Type B pancreatic cell (in vitro differentiated cells): ENCODE measurements around the gene TMEM238L. TPM values are rescaled to one million over a fixed set of nuclear protein-coding genes. Genes with fewer than 3 reads are reported as not detected.

Experiments
- DNase-seq: peaks from one replicate; pipeline ENCODE4 v3.0.0; 2021; ENCODE audit warnings: mixed read lengths; ENCODE audit not compliant: unreplicated experiment; ENCODE audit errors: extremely low spot score
- H3K27ac Mint-ChIP-seq: 2 replicates; pipeline ENCODE4 v1.8.0; 2021; ENCODE audit warnings: mild to moderate bottlenecking, mixed read lengths
- H3K27me3 Mint-ChIP-seq: 2 replicates; pipeline ENCODE4 v1.8.0; 2021; ENCODE audit warnings: mixed read lengths
- H3K36me3 Mint-ChIP-seq: 2 replicates; pipeline ENCODE4 v1.8.0; 2021; ENCODE audit warnings: mixed read lengths
- H3K4me1 Mint-ChIP-seq: one replicate; pipeline ENCODE4 v1.8.0; 2021; ENCODE audit warnings: mixed read lengths; ENCODE audit not compliant: unreplicated experiment
- H3K4me3 Mint-ChIP-seq: 2 replicates; pipeline ENCODE4 v1.8.0; 2021; ENCODE audit warnings: mild to moderate bottlenecking, mixed read lengths
- H3K9me3 Mint-ChIP-seq: 2 replicates; pipeline ENCODE4 v1.8.0; 2021; ENCODE audit warnings: mixed read lengths
- total RNA-seq: library from RNA; stranded (reverse); gene quantifications from 2 replicates; pipeline ENCODE4 v1.2.1, GENCODE V29; 2021; ENCODE audit warnings: low replicate concordance
- TF ChIP-seq, protein P1 (sequence below): fragments of 200-600 bp; sonication (generic); conservative IDR thresholded peaks from 2 replicates; pipeline ENCODE4 v1.5.0; 2021; ENCODE audit warnings: antibody characterized with exemption, mild to moderate bottlenecking

TMEM238L gene
- total RNA-seq, 1 donor from 2014 or later, result not detected

DNA sequence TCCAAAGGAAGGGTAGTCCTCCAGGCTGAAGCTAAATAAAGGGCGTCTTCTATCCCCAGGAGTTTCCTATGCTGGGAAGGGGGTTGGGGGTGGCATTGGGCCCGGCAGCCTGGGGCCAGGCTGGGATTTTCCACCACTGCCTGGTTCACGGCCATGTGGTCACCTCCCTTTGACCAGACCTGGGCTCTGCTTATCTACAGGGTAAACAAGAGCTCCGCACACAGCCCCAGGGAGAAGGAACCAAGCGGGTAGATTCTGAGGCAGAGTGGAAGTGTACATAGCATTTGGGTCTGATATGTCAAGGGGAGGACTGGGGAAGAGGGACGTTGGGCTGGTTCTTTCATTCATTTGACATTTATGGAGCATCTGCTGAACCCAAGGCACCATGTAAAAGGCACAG lies 46.8 kb downstream of the TMEM238L start:
- H3K27ac Mint-ChIP-seq, result peak overlapping the region; percentile 35
- H3K27me3 Mint-ChIP-seq, result peaks cover 21% of the 10 kb centered on the region
- H3K36me3 Mint-ChIP-seq, result no peaks in the 10 kb centered on the region
- DNase-seq, result no peak
- H3K4me1 Mint-ChIP-seq, result peaks cover 28% of the 10 kb centered on the region
- TF ChIP-seq, protein P1, sequence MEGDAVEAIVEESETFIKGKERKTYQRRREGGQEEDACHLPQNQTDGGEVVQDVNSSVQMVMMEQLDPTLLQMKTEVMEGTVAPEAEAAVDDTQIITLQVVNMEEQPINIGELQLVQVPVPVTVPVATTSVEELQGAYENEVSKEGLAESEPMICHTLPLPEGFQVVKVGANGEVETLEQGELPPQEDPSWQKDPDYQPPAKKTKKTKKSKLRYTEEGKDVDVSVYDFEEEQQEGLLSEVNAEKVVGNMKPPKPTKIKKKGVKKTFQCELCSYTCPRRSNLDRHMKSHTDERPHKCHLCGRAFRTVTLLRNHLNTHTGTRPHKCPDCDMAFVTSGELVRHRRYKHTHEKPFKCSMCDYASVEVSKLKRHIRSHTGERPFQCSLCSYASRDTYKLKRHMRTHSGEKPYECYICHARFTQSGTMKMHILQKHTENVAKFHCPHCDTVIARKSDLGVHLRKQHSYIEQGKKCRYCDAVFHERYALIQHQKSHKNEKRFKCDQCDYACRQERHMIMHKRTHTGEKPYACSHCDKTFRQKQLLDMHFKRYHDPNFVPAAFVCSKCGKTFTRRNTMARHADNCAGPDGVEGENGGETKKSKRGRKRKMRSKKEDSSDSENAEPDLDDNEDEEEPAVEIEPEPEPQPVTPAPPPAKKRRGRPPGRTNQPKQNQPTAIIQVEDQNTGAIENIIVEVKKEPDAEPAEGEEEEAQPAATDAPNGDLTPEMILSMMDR, result no peak
- peak overlapping the region; percentile 1 for H3K4me3 Mint-ChIP-seq
- no peaks in the 10 kb centered on the region for H3K9me3 Mint-ChIP-seq

DNA sequence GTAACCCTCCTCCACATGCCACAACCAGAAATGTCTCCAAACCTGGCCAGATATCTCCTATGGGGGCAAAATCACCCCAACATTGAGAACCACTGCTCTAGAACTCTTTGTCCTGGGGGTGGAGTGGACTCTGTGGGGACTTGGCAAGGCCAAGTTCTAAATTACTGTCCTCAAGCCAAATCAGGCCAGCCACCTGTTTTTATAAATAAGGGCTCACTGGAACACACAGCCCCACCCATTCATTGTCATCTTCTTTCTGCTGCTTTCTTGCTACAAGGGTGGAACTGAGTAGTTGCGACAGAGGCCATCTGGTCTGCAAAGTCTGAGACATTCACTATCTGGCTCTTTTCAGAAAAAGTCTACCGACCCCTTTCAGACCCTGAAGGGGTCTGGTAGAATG lies 47.3 kb downstream of the TMEM238L start:
- H3K27ac Mint-ChIP-seq, result peak overlapping the region; percentile 35
- H3K4me1 Mint-ChIP-seq, result peaks cover 28% of the 10 kb centered on the region
- TF ChIP-seq, protein P1, result no peak
- no peak overlapping the region for H3K4me3 Mint-ChIP-seq
- no peaks in the 10 kb centered on the region for H3K36me3 Mint-ChIP-seq
- H3K9me3 Mint-ChIP-seq, result no peaks in the 10 kb centered on the region
- no peak for DNase-seq
- peaks cover 21% of the 10 kb centered on the region for H3K27me3 Mint-ChIP-seq

DNA sequence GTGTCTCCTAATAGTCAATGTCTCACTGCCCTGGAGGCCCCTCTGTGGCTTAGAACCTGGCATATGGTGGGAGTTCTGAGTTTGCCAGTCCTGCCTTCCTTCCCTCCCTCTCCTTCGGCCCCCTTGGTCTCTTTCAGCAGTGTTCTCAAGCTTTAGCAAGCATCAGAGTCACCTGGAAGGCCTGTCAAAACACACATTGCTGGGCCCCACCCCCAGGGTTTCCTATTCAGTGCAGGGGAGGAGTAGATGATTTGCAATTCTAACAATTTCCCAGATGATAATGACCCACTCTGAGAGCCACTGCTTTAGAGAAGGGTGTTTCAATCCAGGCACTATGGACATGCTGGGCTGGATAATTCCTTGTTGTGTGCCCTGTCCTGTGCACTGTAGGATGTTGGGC lies 47.7 kb downstream of the TMEM238L start:
- Mint-ChIP-seq H3K4me1 (peaks cover 28% of the 10 kb centered on the region), H3K9me3 (no peaks in the 10 kb centered on the region), H3K4me3 (no peak overlapping the region), H3K27me3 (peaks cover 21% of the 10 kb centered on the region), H3K27ac (peak overlapping the region; percentile 26), H3K36me3 (no peaks in the 10 kb centered on the region)
- TF ChIP-seq, protein P1, result no peak
- no peak for DNase-seq

DNA sequence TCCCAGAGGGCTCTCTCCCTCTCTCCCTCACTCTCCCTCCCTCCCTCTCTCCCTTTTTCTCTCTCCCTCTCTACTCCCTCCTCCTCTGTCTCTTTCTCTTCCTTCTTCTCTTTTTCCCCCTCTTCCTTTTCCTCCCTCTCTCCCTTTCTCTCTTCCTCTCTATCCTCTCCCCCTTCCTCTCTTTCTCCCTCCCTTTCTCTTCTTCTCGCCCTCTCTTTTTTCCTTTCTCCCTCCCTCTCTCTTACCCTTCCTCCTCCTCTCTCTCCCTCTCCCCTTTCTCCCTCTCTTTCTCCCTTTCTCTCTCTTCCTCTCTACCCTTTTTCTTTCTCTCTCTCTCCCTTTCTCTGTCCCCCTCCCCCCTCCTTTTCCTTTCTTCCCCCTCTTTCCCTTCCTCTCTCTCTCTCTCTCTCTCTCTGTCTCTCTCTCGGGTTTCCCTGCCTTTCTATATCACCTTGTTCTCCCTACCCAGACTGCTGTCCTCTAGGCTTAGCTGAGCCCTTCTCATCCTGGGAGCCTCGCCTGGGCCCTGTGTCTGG lies 48.2 kb downstream of the TMEM238L start:
- Mint-ChIP-seq H3K36me3 (no peaks in the 10 kb centered on the region), H3K4me1 (peaks cover 30% of the 10 kb centered on the region), H3K27me3 (peaks cover 21% of the 10 kb centered on the region), H3K9me3 (no peaks in the 10 kb centered on the region), H3K27ac (no peak overlapping the region), H3K4me3 (no peak overlapping the region)
- DNase-seq, result no peak
- TF ChIP-seq, protein P1, result no peak

DNA sequence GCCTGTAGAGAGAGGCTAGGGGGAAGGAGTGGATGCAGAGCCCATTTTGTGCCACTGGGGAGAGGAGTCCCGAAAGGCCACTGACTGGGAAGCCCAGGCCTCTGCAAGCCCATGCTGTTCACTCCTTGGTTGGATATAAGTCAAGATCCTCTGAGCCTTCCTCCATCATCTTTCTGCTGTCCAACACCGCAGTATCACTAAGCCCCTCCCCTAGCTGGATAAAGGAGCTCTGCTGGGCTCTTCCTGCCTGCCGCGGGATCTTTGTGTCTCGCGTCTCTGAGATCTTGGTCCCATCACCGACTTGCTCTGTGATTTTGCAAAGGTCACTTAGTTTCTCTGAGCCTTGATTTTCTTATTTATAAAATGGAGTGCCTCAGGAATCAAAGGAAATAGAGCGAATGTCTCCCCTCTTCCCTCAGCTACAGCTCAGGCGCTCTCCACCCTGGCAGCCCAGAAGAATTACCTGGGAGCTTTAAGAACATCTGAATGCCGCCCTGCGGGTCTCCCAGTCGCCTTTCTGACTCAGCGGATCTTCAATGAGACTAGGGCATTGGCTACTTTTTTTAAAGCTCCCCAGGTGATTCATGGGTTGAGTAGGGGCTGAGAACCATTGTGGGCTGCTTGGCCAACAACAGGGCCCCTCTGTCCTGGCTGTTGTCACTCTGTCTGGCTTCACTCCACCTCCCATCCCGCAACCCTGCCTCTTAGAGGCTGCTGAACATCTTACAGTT lies 48.9 kb downstream of the TMEM238L start:
- H3K36me3 Mint-ChIP-seq, result no peaks in the 10 kb centered on the region
- peaks cover 21% of the 10 kb centered on the region for H3K27me3 Mint-ChIP-seq
- H3K9me3 Mint-ChIP-seq, result no peaks in the 10 kb centered on the region
- TF ChIP-seq, protein P1, result no peak
- H3K4me1 Mint-ChIP-seq, result peaks cover 33% of the 10 kb centered on the region
- DNase-seq, result no peak
- H3K4me3 Mint-ChIP-seq, result peak overlapping the region; percentile 20
- H3K27ac Mint-ChIP-seq, result no peak overlapping the region
